GM20000 (cell line): ENCODE results near the gene WNT3.

Source experiments
- DNase-seq: peaks from one replicate; pipeline ENCODE4 v3.0.0; 2012; ENCODE audit warnings: low spot score
- TF ChIP-seq, protein P1 (sequence below): IDR thresholded peaks from 2 replicates; pipeline ENCODE4 v1.5.1; 2012; ENCODE audit warnings: mild to moderate bottlenecking, control low read depth; ENCODE audit errors: extremely low read depth, missing control alignments

WNT3 gene

DNA sequence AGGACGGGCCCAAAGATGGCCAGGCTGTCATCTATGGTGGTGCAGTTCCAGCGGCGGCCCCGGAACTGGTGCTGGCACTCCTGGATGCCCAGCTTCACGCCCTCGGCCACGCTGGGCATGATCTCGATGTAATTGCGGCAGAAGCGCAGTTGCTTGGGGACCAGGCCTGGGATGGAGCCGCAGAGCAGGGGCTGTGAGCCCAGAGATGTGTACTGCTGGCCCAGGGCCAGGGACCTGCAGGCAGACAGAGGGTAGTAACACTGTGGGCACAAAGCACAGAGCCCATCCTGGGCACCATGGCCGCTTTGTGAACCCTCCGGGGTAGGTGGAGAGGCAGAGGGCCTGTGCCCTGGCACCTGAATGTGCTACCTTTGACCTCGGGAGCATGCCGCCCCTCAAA, 44.8 kb downstream of the WNT3 start:
- TF ChIP-seq, protein P1, sequence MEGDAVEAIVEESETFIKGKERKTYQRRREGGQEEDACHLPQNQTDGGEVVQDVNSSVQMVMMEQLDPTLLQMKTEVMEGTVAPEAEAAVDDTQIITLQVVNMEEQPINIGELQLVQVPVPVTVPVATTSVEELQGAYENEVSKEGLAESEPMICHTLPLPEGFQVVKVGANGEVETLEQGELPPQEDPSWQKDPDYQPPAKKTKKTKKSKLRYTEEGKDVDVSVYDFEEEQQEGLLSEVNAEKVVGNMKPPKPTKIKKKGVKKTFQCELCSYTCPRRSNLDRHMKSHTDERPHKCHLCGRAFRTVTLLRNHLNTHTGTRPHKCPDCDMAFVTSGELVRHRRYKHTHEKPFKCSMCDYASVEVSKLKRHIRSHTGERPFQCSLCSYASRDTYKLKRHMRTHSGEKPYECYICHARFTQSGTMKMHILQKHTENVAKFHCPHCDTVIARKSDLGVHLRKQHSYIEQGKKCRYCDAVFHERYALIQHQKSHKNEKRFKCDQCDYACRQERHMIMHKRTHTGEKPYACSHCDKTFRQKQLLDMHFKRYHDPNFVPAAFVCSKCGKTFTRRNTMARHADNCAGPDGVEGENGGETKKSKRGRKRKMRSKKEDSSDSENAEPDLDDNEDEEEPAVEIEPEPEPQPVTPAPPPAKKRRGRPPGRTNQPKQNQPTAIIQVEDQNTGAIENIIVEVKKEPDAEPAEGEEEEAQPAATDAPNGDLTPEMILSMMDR: no peak
- DNase-seq: no peak

GRCh38 chr17:46773221-46773605, 45.3 kb downstream of the WNT3 start:
- no peak for DNase-seq
- TF ChIP-seq, protein P1: no peak

DNA sequence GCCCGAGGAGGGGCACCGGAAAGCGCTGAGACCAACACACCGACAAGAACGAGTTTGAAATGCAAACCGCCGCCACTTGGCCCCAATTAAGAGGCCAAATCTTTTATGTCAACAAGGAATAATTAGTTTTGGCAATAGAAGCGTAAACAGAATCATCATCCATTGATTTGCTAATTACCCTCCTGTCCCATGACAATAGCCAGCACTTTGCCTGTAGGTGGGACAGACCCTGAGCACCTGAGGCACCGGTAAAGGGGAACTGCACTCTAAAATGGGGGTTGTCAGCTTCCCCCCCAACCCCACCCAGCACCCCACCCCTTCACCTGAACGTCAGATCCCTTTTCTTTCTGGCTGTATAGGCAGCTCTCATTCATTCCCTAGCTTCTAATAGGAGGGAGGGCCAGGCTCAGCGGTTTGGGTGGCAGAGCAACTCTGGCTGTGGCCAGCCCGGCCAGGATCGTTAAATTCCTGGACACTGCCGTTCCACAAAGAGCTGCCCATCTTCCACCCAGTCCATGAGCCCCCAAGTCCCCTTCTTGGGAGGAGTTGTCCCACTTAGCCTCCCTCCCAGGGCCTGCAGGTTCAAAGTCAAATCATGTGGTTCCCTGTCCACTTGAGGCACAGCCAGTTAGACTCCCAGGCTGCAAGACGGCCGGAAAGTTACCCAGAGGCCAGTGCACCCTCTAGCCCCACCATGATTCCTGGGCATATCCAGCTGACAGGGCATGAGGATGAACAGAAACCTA, 45.8 kb downstream of the WNT3 start:
- no peak for DNase-seq
- TF ChIP-seq, protein P1: no peak

GRCh38 chr17:46771561-46772474, 46.7 kb downstream of the WNT3 start:
- TF ChIP-seq, protein P1: no peak
- DNase-seq: peak; percentile 80

GRCh38 chr17:46770818-46771560, 47.5 kb downstream of the WNT3 start:
- DNase-seq: peak; percentile 73
- TF ChIP-seq, protein P1: peak; percentile 9

DNA sequence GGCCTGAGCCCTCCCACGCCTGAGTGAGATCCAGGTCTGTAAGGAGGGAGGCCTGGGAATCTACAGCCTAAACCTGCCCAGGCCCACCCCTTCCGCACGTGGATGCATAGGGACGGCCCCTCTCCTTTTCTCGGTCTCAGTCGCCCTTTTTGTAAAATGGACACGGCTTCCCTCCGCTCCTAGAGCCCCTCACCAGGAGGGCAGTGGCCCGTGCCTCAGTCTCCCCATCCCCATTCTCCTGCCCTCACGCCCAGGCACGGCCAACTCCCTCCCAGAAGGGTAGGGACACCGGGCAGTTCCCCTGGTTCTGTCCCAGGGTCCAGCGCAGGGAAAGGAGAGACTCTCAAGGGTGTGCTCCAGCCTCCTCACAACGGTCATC, 48.1 kb downstream of the WNT3 start:
- DNase-seq: no peak
- TF ChIP-seq, protein P1: no peak
